ENCODE data around the gene STMN1.

STMN1 gene

GRCh38 chr1:25898223-25899015 lies 7.8 kb downstream of the STMN1 start:
- Histone ChIP-seq H3K27me3 (ENCODE audit: control insufficient read depth, insufficient read depth, low read length) (no peaks in the 10 kb centered on the region), H3K36me3 (ENCODE audit: control insufficient read depth, insufficient read depth, low read length) (no peaks in the 10 kb centered on the region), H3K4me1 (no peaks in the 10 kb centered on the region), H3K4me3 (ENCODE audit: low read depth, low read length) (no peak overlapping the region), H3K4me2 (ENCODE audit: low read length) (no peak overlapping the region), H3K9me3 (ENCODE audit: control insufficient read depth, low read length) (no peaks in the 10 kb centered on the region), H3K27ac (no peak overlapping the region), H3K79me2 (no peaks in the 10 kb centered on the region), H2AFZ (no peak overlapping the region), H3K9ac (no peak overlapping the region)
- no peak for TF ChIP-seq CTCF (IDR thresholded peaks at IDR 0.05)

- no peaks in the 10 kb centered on the region for H3K79me2 ChIP-seq
- no peaks in the 10 kb centered on the region for H3K36me3 ChIP-seq (ENCODE audit: control insufficient read depth, insufficient read depth, low read length)
- H3K9me3 ChIP-seq (ENCODE audit: control insufficient read depth, low read length): no peaks in the 10 kb centered on the region
- no peak overlapping the region for H3K4me3 ChIP-seq (ENCODE audit: low read depth, low read length)
- H3K27ac ChIP-seq: no peak overlapping the region
- no peak for TF ChIP-seq CTCF (IDR thresholded peaks at IDR 0.05)
- no peak overlapping the region for H3K9ac ChIP-seq
- no peaks in the 10 kb centered on the region for H3K27me3 ChIP-seq (ENCODE audit: control insufficient read depth, insufficient read depth, low read length)
- H3K4me2 ChIP-seq (ENCODE audit: low read length): no peak overlapping the region
- no peak overlapping the region for H2AFZ ChIP-seq
- H3K4me1 ChIP-seq: no peaks in the 10 kb centered on the region
Measured at GRCh38 chr1:25897754-25898153, 8.5 kb downstream of the STMN1 start.

- H3K27ac ChIP-seq: peak overlapping the region; percentile 6
- no peaks in the 10 kb centered on the region for H3K4me1 ChIP-seq
- H2AFZ ChIP-seq: peak overlapping the region; percentile 75
- no peaks in the 10 kb centered on the region for H3K36me3 ChIP-seq (ENCODE audit: control insufficient read depth, insufficient read depth, low read length)
- no peak overlapping the region for H3K4me3 ChIP-seq (ENCODE audit: low read depth, low read length)
- H3K9me3 ChIP-seq (ENCODE audit: control insufficient read depth, low read length): no peaks in the 10 kb centered on the region
- TF ChIP-seq CTCF (IDR thresholded peaks at IDR 0.05): no peak
- H3K27me3 ChIP-seq (ENCODE audit: control insufficient read depth, insufficient read depth, low read length): no peaks in the 10 kb centered on the region
- H3K9ac ChIP-seq: no peak overlapping the region
- no peaks in the 10 kb centered on the region for H3K79me2 ChIP-seq
- H3K4me2 ChIP-seq (ENCODE audit: low read length): no peak overlapping the region
Measured at GRCh38 chr1:25896266-25896665, 10.0 kb downstream of the STMN1 start.

- TF ChIP-seq CTCF (IDR thresholded peaks at IDR 0.05): peak; percentile 86
- Histone ChIP-seq H3K27me3 (ENCODE audit: control insufficient read depth, insufficient read depth, low read length) (no peaks in the 10 kb centered on the region), H3K4me2 (ENCODE audit: low read length) (peak overlapping the region; percentile 2), H3K4me1 (no peaks in the 10 kb centered on the region), H3K36me3 (ENCODE audit: control insufficient read depth, insufficient read depth, low read length) (no peaks in the 10 kb centered on the region), H2AFZ (peak overlapping the region; percentile 75), H3K9ac (no peak overlapping the region), H3K9me3 (ENCODE audit: control insufficient read depth, low read length) (no peaks in the 10 kb centered on the region), H3K27ac (no peak overlapping the region), H3K4me3 (ENCODE audit: low read depth, low read length) (no peak overlapping the region), H3K79me2 (no peaks in the 10 kb centered on the region)
Measured at GRCh38 chr1:25895365-25895990, 10.7 kb downstream of the STMN1 start.

Measured in parathyroid adenoma (tissue), 2 donors.